Renal cortical epithelial cell (primary cell): ENCODE measurements around the gene CHRM2. TPM values are rescaled to one million over a fixed set of nuclear protein-coding genes. Genes with fewer than 3 reads are reported as not detected.

Experiments
- DNase-seq: peaks from one replicate; pipeline ENCODE4 v3.0.0-alpha.2; 2011; ENCODE audit warnings: low read depth
- total RNA-seq: library from RNA; depleted of rRNA; stranded (reverse); fragments of >200 nt; gene quantifications from 2 replicates; pipeline ENCODE4 v1.2.3, GENCODE V29; 2014

Gene CHRM2
- total RNA-seq, 1 donor from 2014 or later, result under 0.01 TPM

DNA sequence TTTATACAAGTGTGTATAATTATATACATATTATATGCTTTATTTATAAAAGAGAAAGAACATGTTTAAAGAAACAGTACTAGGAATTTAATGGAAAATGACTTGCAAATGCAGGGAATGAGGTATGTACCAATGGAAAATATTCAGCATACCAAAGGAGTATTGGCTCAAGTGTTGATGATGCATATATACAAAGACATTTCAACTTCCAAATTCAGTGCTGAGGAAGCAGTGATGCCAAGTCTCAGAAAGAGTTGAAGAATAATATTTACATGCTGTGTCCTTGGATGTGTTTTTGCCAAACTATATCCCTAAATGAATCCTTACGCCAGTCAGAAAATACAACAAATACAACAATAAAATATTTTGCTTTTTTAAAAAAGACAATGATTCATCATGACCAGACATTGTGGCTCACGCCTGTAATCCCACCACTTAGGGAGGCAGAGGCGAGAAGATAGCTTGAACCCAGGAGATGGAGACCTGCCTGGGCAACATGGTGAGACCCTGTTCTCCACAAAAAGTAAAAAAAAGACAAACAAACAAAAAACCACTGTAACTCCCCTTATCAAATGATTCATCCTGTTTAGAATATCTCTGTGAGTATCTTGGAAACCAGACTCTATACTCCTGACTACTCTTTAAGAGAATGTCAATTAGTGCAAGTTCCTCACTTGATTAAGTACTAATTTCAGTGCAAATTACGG lies 157.2 kb downstream of the CHRM2 start:
- no peak for DNase-seq

DNA sequence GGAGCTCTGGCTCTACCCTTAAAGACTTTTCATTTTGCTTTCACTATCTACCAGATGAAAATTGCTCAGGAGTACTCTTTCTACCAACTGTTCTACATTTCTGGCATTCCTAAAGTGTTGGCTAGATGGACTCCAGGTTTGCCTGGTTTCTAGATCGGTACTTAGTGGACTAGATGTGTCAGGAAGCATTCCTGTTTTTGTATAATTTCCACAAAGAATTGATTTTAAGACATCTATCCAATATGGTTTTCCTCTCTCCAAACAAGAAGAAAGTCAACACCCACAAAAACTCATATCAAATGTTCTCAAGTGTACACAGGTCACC lies 157.7 kb downstream of the CHRM2 start:
- DNase-seq, result no peak

DNA sequence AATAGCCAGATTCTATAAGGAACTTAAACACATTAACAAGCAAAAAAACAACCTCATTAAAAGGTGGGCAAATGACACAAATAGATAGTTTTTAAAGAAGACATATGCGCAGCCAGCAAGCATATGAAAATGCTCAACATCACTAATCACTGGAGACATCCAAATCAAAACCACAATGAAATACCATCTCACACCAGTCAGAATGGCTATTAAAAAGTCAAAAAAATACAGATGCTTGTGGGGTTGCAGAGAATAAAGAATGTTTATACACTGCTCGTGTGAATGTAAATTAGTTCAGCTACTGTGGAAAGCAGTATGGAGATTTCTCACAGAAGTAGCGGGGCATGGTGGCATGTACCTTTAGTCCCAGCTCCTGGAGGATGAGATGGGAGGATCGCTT lies 164.0 kb downstream of the CHRM2 start:
- DNase-seq, result no peak

DNA sequence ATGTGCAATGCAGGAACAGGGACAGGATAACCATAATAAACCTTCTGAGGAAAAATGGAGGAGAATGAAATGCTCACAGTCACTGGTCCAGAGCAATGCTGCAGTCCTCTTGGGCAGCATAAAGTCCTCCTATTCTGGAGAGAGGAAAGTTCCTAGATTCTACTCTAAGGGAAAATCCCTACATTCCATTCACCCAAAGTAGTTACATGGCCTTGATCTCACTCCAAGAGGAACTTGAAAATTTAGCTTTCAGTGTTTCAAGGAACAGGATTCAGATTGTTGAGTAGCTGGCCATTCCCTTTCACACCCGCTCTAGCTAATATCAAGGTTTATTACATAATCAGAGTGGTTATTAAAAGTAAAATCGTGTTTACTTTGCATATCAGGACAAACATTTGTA lies 168.3 kb downstream of the CHRM2 start:
- DNase-seq, result no peak

DNA sequence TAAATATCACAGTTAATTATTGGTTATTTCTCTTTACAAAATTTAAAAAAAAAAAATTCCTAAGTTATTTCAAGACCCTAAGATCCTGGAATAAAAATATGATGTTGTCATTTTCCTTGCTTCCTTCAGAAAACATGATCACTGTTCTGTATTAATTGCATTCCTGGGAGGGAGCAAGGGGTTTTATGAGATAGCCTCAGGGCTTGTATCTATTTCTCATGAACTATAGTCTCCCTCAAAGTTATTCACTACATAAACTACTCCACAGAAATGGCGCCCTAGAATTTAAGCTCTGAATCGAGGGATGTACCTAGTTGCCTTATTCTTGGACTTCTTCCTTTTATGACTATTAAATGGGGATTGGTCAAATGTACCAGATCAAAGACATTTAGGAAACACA lies 170.3 kb downstream of the CHRM2 start:
- no peak for DNase-seq

DNA sequence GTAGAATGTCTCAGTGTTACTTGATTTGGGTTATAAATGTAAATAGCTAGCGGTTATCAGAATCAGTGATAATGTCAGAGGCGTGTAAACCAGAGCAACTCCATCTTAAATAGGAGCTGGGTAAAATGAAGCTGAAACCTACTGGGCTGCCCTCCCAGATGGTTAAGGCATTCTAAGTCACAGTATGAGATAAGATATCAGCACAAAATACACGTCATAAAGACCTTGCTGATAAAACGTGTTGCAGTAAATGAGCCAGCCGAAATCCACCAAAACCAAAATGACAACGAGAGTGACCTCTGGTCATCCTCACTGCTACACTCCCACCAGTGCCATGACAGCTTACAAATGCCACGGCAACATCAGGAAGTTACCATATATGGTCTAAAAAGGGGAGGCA lies 172.3 kb downstream of the CHRM2 start:
- no peak for DNase-seq

DNA sequence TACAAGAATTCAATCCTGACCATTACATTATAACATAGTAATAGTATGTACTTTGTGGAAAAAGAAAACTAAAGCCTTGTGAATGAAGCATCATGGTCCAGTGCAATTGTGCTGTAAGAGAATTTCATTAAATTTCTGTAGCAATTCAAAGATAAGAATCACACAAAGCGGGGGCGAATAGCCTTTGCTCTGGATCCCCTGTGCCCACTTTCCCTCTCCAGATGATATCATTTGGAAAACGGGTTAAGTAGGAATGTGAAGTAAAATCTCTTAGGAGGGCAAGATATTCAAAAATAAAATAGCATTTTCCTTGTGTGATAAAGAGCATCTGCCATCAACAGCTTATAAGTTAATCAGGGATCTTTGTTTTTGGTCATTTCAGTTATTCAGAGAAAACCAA lies 177.1 kb downstream of the CHRM2 start:
- DNase-seq, result no peak

DNA sequence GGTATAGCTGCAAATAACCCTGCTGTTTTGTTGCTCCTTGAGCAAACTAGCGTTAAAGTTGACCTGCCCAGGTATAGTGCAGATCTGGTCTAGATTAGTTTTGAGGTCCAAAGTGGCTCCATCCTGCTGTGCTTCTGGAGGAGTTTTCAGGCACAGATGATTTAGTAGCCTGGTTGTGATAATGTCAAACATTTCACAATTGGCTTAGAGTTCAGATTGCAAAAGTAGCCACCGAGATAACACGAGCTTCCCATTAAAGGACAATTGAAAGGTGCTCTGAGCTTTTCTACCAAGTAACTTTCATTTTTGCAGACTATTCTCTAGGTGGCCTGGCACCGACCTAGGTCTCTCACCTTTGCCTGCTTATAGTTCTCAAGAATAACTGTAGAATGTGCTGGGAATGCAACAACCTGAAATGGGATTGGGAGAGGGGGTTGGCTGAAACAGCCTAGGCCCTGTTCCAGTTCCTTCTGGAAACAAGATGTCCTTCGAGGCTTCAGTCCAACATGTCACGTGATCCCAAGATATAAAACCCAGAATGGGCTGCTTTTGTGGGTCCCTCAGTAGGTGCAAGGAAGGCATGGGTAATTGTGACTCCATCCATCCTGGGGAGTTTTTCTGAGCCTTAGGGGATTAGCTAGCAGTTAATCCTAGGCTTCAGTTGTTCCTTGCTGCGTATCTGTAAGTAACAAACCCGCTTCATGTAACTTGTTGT lies 201.0 kb downstream of the CHRM2 start:
- DNase-seq, result no peak
